Ectodermal cell (in vitro differentiated cells): Measurements from ENCODE around the gene ZHX3.

Source experiments
- H3K27ac ChIP-seq: 2 replicates; pipeline ENCODE4 v1.7.0; 2013; ENCODE audit warnings: mild to moderate bottlenecking, low read depth, low read length; ENCODE audit not compliant: insufficient read depth, poor library complexity, severe bottlenecking
- H3K27me3 ChIP-seq: 2 replicates; pipeline ENCODE4 v1.7.0; 2013; ENCODE audit warnings: mild to moderate bottlenecking, low read length; ENCODE audit not compliant: insufficient read depth, control insufficient read depth, poor library complexity, severe bottlenecking
- H3K36me3 ChIP-seq: one replicate; pipeline ENCODE4 v1.7.0; 2013; ENCODE audit warnings: low read length; ENCODE audit not compliant: control insufficient read depth, insufficient read depth
- H3K4me1 ChIP-seq: one replicate; pipeline ENCODE4 v1.7.0; 2013; ENCODE audit warnings: low read length; ENCODE audit not compliant: control insufficient read depth, insufficient read depth
- H3K4me3 ChIP-seq: 2 replicates; pipeline ENCODE4 v1.7.0; 2013; ENCODE audit warnings: low read depth, low read length, control low read depth; ENCODE audit not compliant: insufficient read depth
- H3K9me3 ChIP-seq: 2 replicates; pipeline ENCODE4 v1.7.0; 2013; ENCODE audit warnings: mild to moderate bottlenecking, low read length, moderate library complexity; ENCODE audit not compliant: control insufficient read depth
- WGBS, 2 experiments: methylation state at CpG; one replicate each; pipeline ENCODE4 v1.1.7; 2013; ENCODE audit warnings: missing lambda C conversion rate in 2 of 2; 5-methylcytosine and 5-hydroxymethylcytosine counted together

ZHX3 gene

GRCh38 chr20:41214202-41214601 lies 103.3 kb downstream of the ZHX3 start:
- Histone ChIP-seq H3K4me3 (no peak overlapping the region), H3K4me1 (no peaks in the 10 kb centered on the region), H3K27ac (no peak overlapping the region), H3K36me3 (no peaks in the 10 kb centered on the region), H3K27me3 (no peaks in the 10 kb centered on the region), H3K9me3 (no peaks in the 10 kb centered on the region)
- WGBS, 2 experiments, result 93 to 97% methylated on average over 3 of the region's 3 CpGs

GRCh38 chr20:41213150-41213820 lies 104.2 kb downstream of the ZHX3 start:
- no peaks in the 10 kb centered on the region for H3K4me1 ChIP-seq
- no peaks in the 10 kb centered on the region for H3K9me3 ChIP-seq
- no peak overlapping the region for H3K4me3 ChIP-seq
- H3K36me3 ChIP-seq, result no peaks in the 10 kb centered on the region
- H3K27me3 ChIP-seq, result no peaks in the 10 kb centered on the region
- WGBS, 2 experiments, result 95 to 100% methylated on average over 1 of the region's 1 CpG
- no peak overlapping the region for H3K27ac ChIP-seq

- no peaks in the 10 kb centered on the region for H3K36me3 ChIP-seq
- H3K9me3 ChIP-seq, result no peaks in the 10 kb centered on the region
- H3K27ac ChIP-seq, result no peak overlapping the region
- no peaks in the 10 kb centered on the region for H3K27me3 ChIP-seq
- H3K4me3 ChIP-seq, result no peak overlapping the region
- no peaks in the 10 kb centered on the region for H3K4me1 ChIP-seq
- 91 to 95% methylated on average over 11 of the region's 11 CpGs for WGBS, 2 experiments
Observed at GRCh38 chr20:41205313-41205712, 112.2 kb downstream of the ZHX3 start.

- no peak overlapping the region for H3K4me3 ChIP-seq
- H3K27ac ChIP-seq, result no peak overlapping the region
- no peaks in the 10 kb centered on the region for H3K9me3 ChIP-seq
- H3K27me3 ChIP-seq, result no peaks in the 10 kb centered on the region
- 95% methylated on average over 7 to 8 of the region's 8 CpGs for WGBS, 2 experiments
- H3K4me1 ChIP-seq, result no peaks in the 10 kb centered on the region
- no peaks in the 10 kb centered on the region for H3K36me3 ChIP-seq
Observed at GRCh38 chr20:41204304-41205265, 112.9 kb downstream of the ZHX3 start.

- H3K27ac ChIP-seq, result no peak overlapping the region
- no peaks in the 10 kb centered on the region for H3K36me3 ChIP-seq
- 92 to 96% methylated on average over 9 of the region's 9 CpGs for WGBS, 2 experiments
- H3K27me3 ChIP-seq, result no peaks in the 10 kb centered on the region
- H3K4me1 ChIP-seq, result no peaks in the 10 kb centered on the region
- H3K9me3 ChIP-seq, result no peaks in the 10 kb centered on the region
- no peak overlapping the region for H3K4me3 ChIP-seq
Observed at GRCh38 chr20:41203660-41204059, 113.9 kb downstream of the ZHX3 start.

- WGBS, 2 experiments, result 95 to 97% methylated on average over 10 of the region's 10 CpGs
- Histone ChIP-seq H3K4me1 (no peaks in the 10 kb centered on the region), H3K4me3 (no peak overlapping the region), H3K36me3 (no peaks in the 10 kb centered on the region), H3K27me3 (no peaks in the 10 kb centered on the region), H3K27ac (no peak overlapping the region), H3K9me3 (no peaks in the 10 kb centered on the region)
Observed at GRCh38 chr20:41202426-41202825, 115.1 kb downstream of the ZHX3 start.

- Histone ChIP-seq H3K4me3 (no peak overlapping the region), H3K4me1 (no peaks in the 10 kb centered on the region), H3K9me3 (no peaks in the 10 kb centered on the region), H3K27ac (no peak overlapping the region), H3K27me3 (no peaks in the 10 kb centered on the region), H3K36me3 (no peaks in the 10 kb centered on the region)
- 92 to 96% methylated on average over 8 of the region's 8 CpGs for WGBS, 2 experiments
Observed at GRCh38 chr20:41201760-41202159, 115.8 kb downstream of the ZHX3 start.

- no peaks in the 10 kb centered on the region for H3K27me3 ChIP-seq
- H3K4me1 ChIP-seq, result no peaks in the 10 kb centered on the region
- H3K27ac ChIP-seq, result no peak overlapping the region
- H3K36me3 ChIP-seq, result no peaks in the 10 kb centered on the region
- no peak overlapping the region for H3K4me3 ChIP-seq
- H3K9me3 ChIP-seq, result no peaks in the 10 kb centered on the region
- WGBS, 2 experiments, result 75 to 89% methylated on average over 2 to 3 of the region's 3 CpGs
Observed at GRCh38 chr20:41200446-41201202, 116.9 kb downstream of the ZHX3 start.

GRCh38 chr20:41198443-41198842 lies 119.1 kb downstream of the ZHX3 start:
- 92 to 95% methylated on average over 3 of the region's 4 CpGs for WGBS, 2 experiments
- Histone ChIP-seq H3K27ac (no peak overlapping the region), H3K36me3 (no peaks in the 10 kb centered on the region), H3K9me3 (no peaks in the 10 kb centered on the region), H3K27me3 (no peaks in the 10 kb centered on the region), H3K4me3 (no peak overlapping the region), H3K4me1 (no peaks in the 10 kb centered on the region)
